GM12875 (cell line): ENCODE data around the gene CACNA2D3.

Experiments
- H3K4me3 ChIP-seq: one replicate; pipeline ENCODE4 v1.5.1; 2011; ENCODE audit warnings: low read depth, low read length, control low read depth
- CTCF ChIP-seq: IDR thresholded peaks from 2 replicates; pipeline ENCODE4 v1.5.1; 2011; ENCODE audit warnings: low read depth, mild to moderate bottlenecking, control low read depth, inconsistent platforms, low read length, moderate library complexity, borderline replicate concordance; ENCODE audit not compliant: insufficient read depth

The CACNA2D3 gene

GRCh38 chr3:54818942-54819341, 696.6 kb downstream of the CACNA2D3 start:
- no peak for TF ChIP-seq CTCF
- H3K4me3 ChIP-seq, result no peak overlapping the region

GRCh38 chr3:54819946-54820345, 697.6 kb downstream of the CACNA2D3 start:
- no peak for TF ChIP-seq CTCF

GRCh38 chr3:54822206-54822605, 699.9 kb downstream of the CACNA2D3 start:
- no peak overlapping the region for H3K4me3 ChIP-seq
- TF ChIP-seq CTCF, result no peak

More at GRCh38 chr3:54819946-54820345, 697.6 kb downstream of the CACNA2D3 start:
- no peak overlapping the region for H3K4me3 ChIP-seq

- TF ChIP-seq CTCF, result no peak
- no peak overlapping the region for H3K4me3 ChIP-seq
Measured at GRCh38 chr3:54826251-54826691, 703.9 kb downstream of the CACNA2D3 start.

GRCh38 chr3:54827056-54827687, 704.8 kb downstream of the CACNA2D3 start:
- H3K4me3 ChIP-seq, result no peak overlapping the region
- TF ChIP-seq CTCF, result no peak

GRCh38 chr3:54827776-54828175, 705.4 kb downstream of the CACNA2D3 start:
- no peak overlapping the region for H3K4me3 ChIP-seq

More at GRCh38 chr3:54827776-54828175, 705.4 kb downstream of the CACNA2D3 start:
- no peak for TF ChIP-seq CTCF
